A549 treated with CpdA at 1 μM for 4 hours (cell line): ENCODE data around the gene A4GNT. TPM values are rescaled to one million over a fixed set of nuclear protein-coding genes. Genes with fewer than 3 reads are reported as not detected.

ENCODE experiments used
- total RNA-seq: library from RNA; stranded (reverse); fragments of 200-300 nt; extraction: Qiagen RNA extraction; gene quantifications from 5 replicates; pipeline ENCODE4 v1.2.3, GENCODE V29; 2022; ENCODE audit warnings: low read depth

A4GNT gene
- total RNA-seq = not detected in 5 replicates

DNA sequence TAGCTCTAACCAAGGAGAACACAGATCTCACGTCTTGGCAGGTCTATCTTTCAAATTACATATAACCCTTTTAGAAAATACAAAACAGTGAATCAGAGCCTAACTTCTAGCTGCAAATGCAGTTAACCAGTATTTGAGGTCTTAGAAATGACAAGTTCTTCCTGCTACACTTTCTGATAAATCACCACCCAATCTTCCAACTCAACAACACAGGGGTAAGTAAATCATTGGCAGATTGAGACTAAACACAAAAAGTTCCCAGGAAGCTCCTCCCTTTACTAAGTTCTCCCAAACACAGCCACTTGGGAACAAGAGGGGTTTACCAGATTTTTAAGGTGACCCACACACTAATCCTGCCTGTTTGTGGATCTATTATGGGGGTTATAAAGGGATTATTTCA is at the start of gene A4GNT:
Gene A4GNT (minus strand): TSS at position 152 of the 400 bp plus-strand sequence. CDS start 1,134 bp downstream, outside the sequence.

DNA sequence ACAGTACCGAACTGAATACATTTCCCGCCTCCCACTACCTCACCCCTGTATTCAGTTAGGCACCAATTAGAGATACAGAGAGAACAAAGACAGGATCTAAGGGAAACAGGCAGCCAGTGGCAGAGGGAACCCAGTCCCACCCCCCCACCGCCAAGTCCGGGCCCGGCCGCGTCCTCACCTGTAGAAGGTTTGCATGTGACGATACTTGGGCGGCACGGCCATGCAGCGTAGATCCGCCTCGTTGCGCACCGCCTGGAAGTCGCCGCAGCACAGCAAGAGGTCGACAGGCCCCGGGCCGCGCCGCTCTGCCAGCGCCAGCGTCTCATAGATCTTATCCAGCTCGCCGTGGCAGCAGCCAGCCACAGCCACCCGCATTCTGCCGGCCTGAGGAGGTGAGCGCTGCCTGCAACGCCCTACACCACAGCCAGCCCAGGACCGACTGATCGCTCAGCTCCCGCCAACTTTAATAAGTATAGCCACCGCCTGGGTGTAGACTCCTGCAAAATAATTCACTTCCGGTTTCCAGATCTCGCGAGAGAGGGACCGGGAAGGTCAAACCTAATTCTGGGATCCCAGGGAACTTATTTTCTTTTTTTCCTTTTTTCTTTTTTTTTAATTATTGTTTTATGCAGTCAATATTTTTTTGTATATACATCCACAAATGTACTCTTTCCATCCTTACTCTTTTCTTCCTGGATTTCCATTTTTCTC is 42.4 kb upstream of the A4GNT start, which contains the start of gene DBR1:
Gene DBR1 (minus strand): TSS at position 501 of the 711 bp plus-strand sequence. CDS start 126 bp downstream, at position 375.

GRCh38 chr3:138114988-138115971 is 16.9 kb downstream of the A4GNT start, which contains the start of gene DZIP1L:
TSS of gene DZIP1L (minus strand) at chr3:138115608. CDS start at chr3:138103971, 11,637 bp downstream.

Other genes with a start within 250 kb of the A4GNT start
- gene CLDN18, start 122.2 kb downstream of the A4GNT start, total RNA-seq = not detected in 5 replicates
- 4.6 to 9.4 TPM (median 5.9 TPM) in 5 replicates for gene DZIP1L, start 16.8 kb downstream of the A4GNT start, total RNA-seq
- 11.5 to 12.6 TPM (median 11.9 TPM) in 5 replicates for gene DBR1, start 42.5 kb upstream of the A4GNT start, total RNA-seq
- 20.5 to 28.2 TPM (median 22.9 TPM) in 5 replicates for gene ARMC8, start 54.9 kb upstream of the A4GNT start, total RNA-seq
- gene NME9, start 197.5 kb upstream of the A4GNT start, total RNA-seq = not detected in 5 replicates
- gene MRAS, start 216.2 kb upstream of the A4GNT start, total RNA-seq = 8.2 to 10.2 TPM (median 9.1 TPM) in 5 replicates